Measurements from ENCODE around the gene SCG3.

The SCG3 gene

GRCh38 chr15:51678096-51678495 lies 3.2 kb upstream of the SCG3 start:
- no peak overlapping the region for H3K4me3 ChIP-seq (ENCODE audit: low read depth, low read length)
- no peak for TF ChIP-seq CTCF (IDR thresholded peaks at IDR 0.05; ENCODE audit: control insufficient read depth, extremely low read depth, insufficient read depth)
- DNase-seq (ENCODE audit: low read depth) = no peak

- no peak overlapping the region for H3K4me3 ChIP-seq (ENCODE audit: low read depth, low read length)
- no peak for DNase-seq (ENCODE audit: low read depth)
- no peak for TF ChIP-seq CTCF (IDR thresholded peaks at IDR 0.05; ENCODE audit: control insufficient read depth, extremely low read depth, insufficient read depth)
These were observed 982 bp upstream of the SCG3 start for GRCh38 chr15:51680321-51680720.

GRCh38 chr15:51687565-51687964 lies 6.3 kb downstream of the SCG3 start:
- DNase-seq (ENCODE audit: low read depth) = no peak
- H3K4me3 ChIP-seq (ENCODE audit: low read depth, low read length) = no peak overlapping the region
- no peak for TF ChIP-seq CTCF (IDR thresholded peaks at IDR 0.05; ENCODE audit: control insufficient read depth, extremely low read depth, insufficient read depth)

- H3K4me3 ChIP-seq (ENCODE audit: low read depth, low read length) = no peak overlapping the region
- TF ChIP-seq CTCF (IDR thresholded peaks at IDR 0.05; ENCODE audit: control insufficient read depth, extremely low read depth, insufficient read depth) = no peak
- no peak for DNase-seq (ENCODE audit: low read depth)
These were observed 7.6 kb downstream of the SCG3 start for GRCh38 chr15:51688863-51689262.

GRCh38 chr15:51692154-51692553 lies 10.9 kb downstream of the SCG3 start:
- no peak for DNase-seq (ENCODE audit: low read depth)
- no peak for TF ChIP-seq CTCF (IDR thresholded peaks at IDR 0.05; ENCODE audit: control insufficient read depth, extremely low read depth, insufficient read depth)
- H3K4me3 ChIP-seq (ENCODE audit: low read depth, low read length) = no peak overlapping the region

GRCh38 chr15:51696566-51696965 lies 15.3 kb downstream of the SCG3 start:
- no peak for DNase-seq (ENCODE audit: low read depth)
- H3K4me3 ChIP-seq (ENCODE audit: low read depth, low read length) = no peak overlapping the region
- no peak for TF ChIP-seq CTCF (IDR thresholded peaks at IDR 0.05; ENCODE audit: control insufficient read depth, extremely low read depth, insufficient read depth)

- DNase-seq (ENCODE audit: low read depth) = no peak
- H3K4me3 ChIP-seq (ENCODE audit: low read depth, low read length) = no peak overlapping the region
- no peak for TF ChIP-seq CTCF (IDR thresholded peaks at IDR 0.05; ENCODE audit: control insufficient read depth, extremely low read depth, insufficient read depth)
These were observed 15.9 kb downstream of the SCG3 start for GRCh38 chr15:51697163-51697562.
